Heart left ventricle (tissue), 13 donors: ENCODE data around the gene NFKB1.

ENCODE experiments used
- CTCF ChIP-seq, 12 donors: fragments of 200-600 bp; sonication (generic) in 4 of 12; IDR thresholded peaks; one replicate each; pipeline versions ENCODE4 v1.5.0 to v1.8.0; 2018 to 2022; ENCODE audit warnings: antibody characterized with exemption in 12 of 12, mild to moderate bottlenecking in 5 of 12
- POLR2A ChIP-seq, 2 donors: fragments of 450-650 bp; IDR thresholded peaks; one replicate each; pipeline ENCODE4 v1.6.1; 2017; ENCODE audit warnings: antibody characterized with exemption in 2 of 2, mild to moderate bottlenecking in 2 of 2, moderate library complexity in 2 of 2
- donor health status: ischemic (EF 13 %, LVEDD 7.1; RV severe dilation, severe dysfunction).
- donor health status: DM: no; HTN: yes; CAD: no.
- donor health status: DM: no; HTN: no; CAD: no.
- donor health status: ischemic (EF 25% LVEDD 6.9; RV normal size, moderate dysfunction).
- donor health status: ischemic (EF 25% LVEDD 5.7; RV mildly dilated, moderate dysfunction).
- donor health status: ischemic (EF 35%, LVEDD 5.7; RV mildly dilated, moderate dysfunction).
- donor health status: nonischemic (EF 11% LVEDD 7.7; RV severe dilation, severe dysfunction).
- donor health status: DM: yes; HTN: yes; CAD: no.
- donor health status: PGD.
- donor health status: ischemic (EF 29% LVEDD 5.4; RV normal size, mild dysfunction).
- donor health status: nonischemic (EF 23%, LVEDD 6.1; RV moderate dilation, normal function).

DNA sequence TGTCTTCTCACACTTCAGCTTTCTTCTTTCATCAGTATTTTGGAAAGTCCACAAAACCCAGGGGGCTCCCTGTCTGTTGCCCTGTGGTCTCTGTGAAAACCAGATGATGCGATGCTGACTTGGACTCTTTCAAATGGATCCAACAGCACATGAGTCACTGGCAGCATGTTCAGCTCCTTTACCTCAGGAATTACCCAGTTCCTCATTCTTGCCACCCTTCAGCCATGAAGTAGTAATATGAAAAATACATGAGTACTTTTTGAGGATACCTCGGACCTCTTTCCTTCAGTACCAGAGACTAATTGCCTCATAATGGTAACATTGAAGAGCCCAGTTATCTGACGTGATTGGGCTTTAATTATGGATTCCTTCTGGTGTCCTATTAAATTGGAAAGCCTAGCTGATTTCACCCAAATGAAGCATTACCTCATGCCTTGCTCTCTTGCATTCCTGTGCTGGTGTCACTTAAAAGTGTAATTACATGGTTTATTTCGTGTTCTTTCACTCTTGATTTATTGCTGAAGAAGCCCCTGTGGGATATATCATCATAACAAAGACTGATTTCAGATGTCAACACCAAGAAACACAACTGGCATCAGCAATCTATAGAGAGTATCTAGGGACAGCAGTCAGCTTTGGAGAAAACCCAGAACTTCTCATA lies 63.4 kb downstream of the NFKB1 start:
- TF ChIP-seq POLR2A (IDR thresholded peaks at IDR 0.05) (no peak), CTCF (IDR thresholded peaks at IDR 0.05) (no peak)
